ENCODE results near the gene DNAJC5G.

DNA sequence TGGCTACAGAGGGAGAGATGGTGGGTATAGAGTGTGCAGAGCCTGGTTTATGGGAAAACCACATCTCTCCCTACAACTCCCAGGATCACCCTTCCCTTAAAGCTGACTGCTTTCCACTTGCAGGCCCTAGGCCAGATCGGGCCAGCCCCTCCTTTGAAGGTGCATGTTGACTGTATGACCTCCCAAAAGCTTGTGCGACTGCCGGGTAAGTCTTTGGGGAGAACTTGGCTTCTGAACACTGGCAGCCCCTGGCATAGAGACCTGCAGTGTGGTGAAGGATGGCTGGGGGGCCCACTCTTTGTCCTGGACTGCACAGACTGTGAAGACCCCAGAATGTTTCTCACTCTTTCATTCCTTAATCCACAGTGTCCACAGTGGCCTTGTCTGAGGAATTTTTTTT is 38.6 kb upstream of the DNAJC5G start:
- TF ChIP-seq CTCF (conservative IDR thresholded peaks at IDR 0.05) (no peak), EZH2 (IDR thresholded peaks at IDR 0.05; ENCODE audit: low read depth) (no peak)
